Body of pancreas (tissue), 4 donors: ENCODE measurements around the gene MBNL1. TPM values are rescaled to one million over a fixed set of nuclear protein-coding genes. Genes with fewer than 3 reads are reported as not detected.

Experiments
- ATAC-seq: fragments of 150-250 bp; one replicate; pipeline ENCODE4 v1.9.1; 2016
- DNase-seq, 4 donors: peaks; one replicate each; pipeline ENCODE4 v3.0.0-alpha.2; 2019
- H3K27ac ChIP-seq, 4 donors: fragments of 200-600 bp; sonication (generic); 1 replicate in 3 of 4; 2 replicates in 1 of 4; pipeline versions ENCODE4 v1.5.1 to v1.6.1; 2016 to 2019; ENCODE audit warnings: mild to moderate bottlenecking in 1 of 4, mixed read lengths in 1 of 4, moderate library complexity in 1 of 4
- H3K27me3 ChIP-seq, 2 donors: fragments of 200-600 bp; sonication (generic); one replicate each; pipeline ENCODE4 v1.6.0; 2016; ENCODE audit warnings: mild to moderate bottlenecking in 1 of 2
- H3K36me3 ChIP-seq, 2 donors: fragments of 200-600 bp; sonication (generic); replicated peaks in 1 of 2; 2 replicates each; pipeline ENCODE4 v1.5.1; 2016; ENCODE audit warnings: low read depth in 2 of 2; ENCODE audit not compliant: insufficient read depth in 1 of 2
- H3K4me1 ChIP-seq: fragments of 200-600 bp; sonication (generic); one replicate; pipeline ENCODE4 v1.6.0; 2016
- H3K4me3 ChIP-seq, 2 donors: fragments of 200-600 bp; sonication (generic); 1 replicate in 1 of 2; 2 replicates in 1 of 2; pipeline ENCODE4 v1.5.1; 2016 to 2019
- H3K9me3 ChIP-seq, 3 donors: fragments of 200-600 bp; sonication (generic); 1 replicate in 2 of 3; 2 replicates in 1 of 3; pipeline ENCODE4 v1.5.1; 2016
- POLR2A ChIP-seq, 3 donors: fragments of 450-650 bp; IDR thresholded peaks; one replicate each; pipeline ENCODE4 v1.6.1; 2016; ENCODE audit warnings: antibody characterized with exemption in 3 of 3, mild to moderate bottlenecking in 2 of 3
- WGBS, 2 donors: methylation state at CpG; one replicate each; pipeline ENCODE4 v1.1.5; 2017; 5-methylcytosine and 5-hydroxymethylcytosine counted together
- intact Hi-C: fragments of 100-400 bp; cut with DNase I; formaldehyde crosslinking; loops from one replicate; pipeline ENCODE4 v1.15.1; 2023
- total RNA-seq, 2 donors: library from RNA; depleted of rRNA; stranded (reverse); fragments of >200 nt; gene quantifications; one replicate each; pipeline ENCODE4 v1.1.0, GENCODE V29; 2016
- TF ChIP-seq, protein P1 (sequence below), 7 experiments: fragments of 450-650 bp in 4 of 7; fragments of 200-600 bp in 3 of 7; sonication (generic) in 3 of 7; IDR thresholded peaks; one replicate each; pipeline ENCODE4 v1.5.1; 2016 to 2019; ENCODE audit warnings: antibody characterized with exemption in 7 of 7

MBNL1 gene
- total RNA-seq, 2 donors from 2014 or later = 77.3 to 82.4 TPM

DNA sequence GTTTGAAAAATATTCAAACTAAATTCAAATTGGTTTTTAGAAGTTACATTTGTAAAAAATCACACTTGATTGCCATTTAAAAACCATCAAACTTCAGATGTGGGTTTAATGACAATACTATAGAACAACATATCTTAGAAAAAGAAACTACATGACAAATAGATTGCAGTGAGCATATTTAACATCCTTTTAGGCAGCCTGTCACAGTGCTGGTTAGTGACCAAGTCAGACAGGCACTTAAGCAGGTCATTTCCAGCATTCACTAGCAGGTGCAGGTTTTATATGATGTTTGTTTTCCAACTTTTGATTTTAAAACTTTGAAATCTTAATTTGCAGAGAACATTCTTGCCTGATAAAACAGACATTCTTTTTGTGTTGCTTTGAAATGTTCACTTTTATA, 115.7 kb downstream of the MBNL1 start:
- DNase-seq (no peak), ATAC-seq (no peak)
- Histone ChIP-seq H3K36me3 (no peaks in the 10 kb centered on the region), H3K4me3 (no peak overlapping the region), H3K4me1 (peaks cover 72% of the 10 kb centered on the region), H3K9me3 (no peaks in the 10 kb centered on the region), H3K27me3 (no peaks in the 10 kb centered on the region), H3K27ac (peak overlapping the region in 2 of 4 donors; percentile 7 to 68)
- TF ChIP-seq, protein P1, sequence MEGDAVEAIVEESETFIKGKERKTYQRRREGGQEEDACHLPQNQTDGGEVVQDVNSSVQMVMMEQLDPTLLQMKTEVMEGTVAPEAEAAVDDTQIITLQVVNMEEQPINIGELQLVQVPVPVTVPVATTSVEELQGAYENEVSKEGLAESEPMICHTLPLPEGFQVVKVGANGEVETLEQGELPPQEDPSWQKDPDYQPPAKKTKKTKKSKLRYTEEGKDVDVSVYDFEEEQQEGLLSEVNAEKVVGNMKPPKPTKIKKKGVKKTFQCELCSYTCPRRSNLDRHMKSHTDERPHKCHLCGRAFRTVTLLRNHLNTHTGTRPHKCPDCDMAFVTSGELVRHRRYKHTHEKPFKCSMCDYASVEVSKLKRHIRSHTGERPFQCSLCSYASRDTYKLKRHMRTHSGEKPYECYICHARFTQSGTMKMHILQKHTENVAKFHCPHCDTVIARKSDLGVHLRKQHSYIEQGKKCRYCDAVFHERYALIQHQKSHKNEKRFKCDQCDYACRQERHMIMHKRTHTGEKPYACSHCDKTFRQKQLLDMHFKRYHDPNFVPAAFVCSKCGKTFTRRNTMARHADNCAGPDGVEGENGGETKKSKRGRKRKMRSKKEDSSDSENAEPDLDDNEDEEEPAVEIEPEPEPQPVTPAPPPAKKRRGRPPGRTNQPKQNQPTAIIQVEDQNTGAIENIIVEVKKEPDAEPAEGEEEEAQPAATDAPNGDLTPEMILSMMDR (IDR thresholded peaks at IDR 0.05) = no peak
- TF ChIP-seq POLR2A (IDR thresholded peaks at IDR 0.05) = no peak
- intact Hi-C loops = no loop called here

DNA sequence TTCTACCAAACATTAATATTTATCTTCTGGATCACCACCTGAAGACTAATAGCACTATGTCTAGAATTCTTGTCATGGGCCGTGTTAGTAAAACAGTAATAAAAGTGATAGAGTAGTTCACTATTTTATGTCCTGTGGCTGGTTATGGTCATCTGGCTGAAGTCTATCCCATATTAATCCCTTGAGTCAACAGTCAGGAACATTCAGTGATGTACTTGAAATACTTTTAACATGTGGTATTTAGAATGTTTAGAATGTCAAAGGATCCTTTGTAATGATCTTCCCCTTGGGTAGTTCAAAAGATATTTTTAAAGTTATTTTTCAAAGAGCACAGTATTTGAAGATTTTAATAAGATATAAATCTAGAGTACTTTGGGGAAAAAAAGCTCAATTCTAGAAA, 117.0 kb downstream of the MBNL1 start:
- Histone ChIP-seq H3K4me3 (no peak overlapping the region), H3K27me3 (no peaks in the 10 kb centered on the region), H3K36me3 (no peaks in the 10 kb centered on the region), H3K27ac (peak overlapping the region in 1 of 4 donors; percentile 68), H3K4me1 (peaks cover 59% of the 10 kb centered on the region), H3K9me3 (no peaks in the 10 kb centered on the region)
- DNase-seq (no peak), ATAC-seq (no peak)
- intact Hi-C loops = no loop called here
- TF ChIP-seq, protein P1 (IDR thresholded peaks at IDR 0.05) = no peak
- TF ChIP-seq POLR2A (IDR thresholded peaks at IDR 0.05) = no peak
- WGBS, 2 donors = 41 to 58% methylated on average over 1 of the region's 1 CpG

DNA sequence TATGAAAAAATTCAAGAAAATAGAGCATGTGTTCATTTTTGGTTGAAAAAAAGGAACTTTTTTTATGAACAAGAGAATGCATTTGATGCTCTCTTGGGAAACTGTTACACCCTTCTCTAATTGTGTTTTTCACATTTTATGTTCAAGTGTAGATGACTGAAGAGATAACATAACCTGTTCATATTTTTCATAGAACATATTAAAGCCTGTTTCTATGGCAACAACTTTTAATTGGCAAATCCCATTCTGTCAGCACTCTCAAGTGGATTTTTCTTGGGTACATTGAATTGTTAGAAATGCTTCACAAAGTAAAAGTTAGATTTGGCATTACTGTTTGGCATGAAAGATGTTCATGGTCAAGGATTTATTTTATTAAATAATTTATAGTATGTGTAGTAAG, 117.5 kb downstream of the MBNL1 start:
- Histone ChIP-seq H3K4me1 (peaks cover 59% of the 10 kb centered on the region), H3K27me3 (no peaks in the 10 kb centered on the region), H3K9me3 (no peaks in the 10 kb centered on the region), H3K27ac (peak overlapping the region in 1 of 4 donors; percentile 68), H3K4me3 (no peak overlapping the region), H3K36me3 (no peaks in the 10 kb centered on the region)
- no peak for TF ChIP-seq POLR2A (IDR thresholded peaks at IDR 0.05)
- TF ChIP-seq, protein P1 (IDR thresholded peaks at IDR 0.05) = no peak
- intact Hi-C loops = no loop called here
- ATAC-seq (no peak), DNase-seq (no peak)

DNA sequence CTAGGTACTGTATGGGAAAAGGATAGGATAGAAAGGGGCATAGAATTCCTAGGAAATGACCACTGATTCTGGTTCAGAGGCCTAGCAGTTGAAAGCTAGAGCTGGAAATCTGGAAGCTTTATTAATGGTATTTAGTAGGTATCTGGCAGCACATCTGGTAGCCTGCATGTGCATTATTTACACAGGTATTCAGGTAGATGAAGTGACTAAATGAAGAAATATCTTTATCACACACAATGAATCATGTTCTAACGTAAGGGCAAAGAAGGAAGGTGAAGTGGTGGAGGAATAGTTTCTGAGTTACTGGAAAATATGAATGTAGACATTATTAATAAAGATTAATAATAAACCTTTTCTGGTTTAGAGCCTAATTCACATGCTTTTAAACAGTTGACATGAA, 119.9 kb downstream of the MBNL1 start:
- 36 to 39% methylated on average over 1 of the region's 1 CpG for WGBS, 2 donors
- DNase-seq (no peak), ATAC-seq (no peak)
- Histone ChIP-seq H3K27me3 (no peaks in the 10 kb centered on the region), H3K9me3 (no peaks in the 10 kb centered on the region), H3K4me1 (peaks cover 59% of the 10 kb centered on the region), H3K4me3 (no peak overlapping the region), H3K36me3 (no peaks in the 10 kb centered on the region), H3K27ac (peak overlapping the region in 2 of 4 donors; percentile 20 to 35)
- intact Hi-C loops = no loop called here
- no peak for TF ChIP-seq POLR2A (IDR thresholded peaks at IDR 0.05)
- TF ChIP-seq, protein P1 (IDR thresholded peaks at IDR 0.05) = no peak

DNA sequence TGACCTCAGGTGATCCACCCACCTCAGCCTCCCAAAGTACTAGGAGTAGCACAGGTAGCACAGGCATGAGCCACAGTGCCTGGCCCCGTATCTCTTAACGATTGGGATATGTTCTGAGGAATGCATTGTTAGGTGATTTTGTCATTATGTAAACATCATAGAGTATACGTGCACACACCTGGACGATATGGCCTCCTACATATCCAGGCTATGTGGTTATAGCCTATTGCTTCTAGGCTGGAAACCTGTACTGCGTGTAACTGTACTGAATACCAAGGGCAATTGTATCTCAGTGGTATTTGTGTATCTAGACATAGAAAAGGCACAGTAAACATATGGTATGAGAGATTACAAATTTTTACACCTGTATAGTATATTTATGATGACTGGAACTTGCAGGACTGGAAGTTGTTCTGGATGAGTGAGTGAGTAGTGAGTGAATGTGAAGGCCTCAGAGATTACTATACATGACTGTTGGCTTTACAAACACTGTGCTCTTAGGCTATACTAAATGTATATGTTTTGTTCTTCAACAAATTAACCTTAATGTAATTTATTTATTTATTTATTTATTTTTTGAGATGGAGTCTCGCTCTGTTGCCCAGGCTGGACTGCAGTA, 120.7 kb downstream of the MBNL1 start:
- Histone ChIP-seq H3K4me1 (peaks cover 54% of the 10 kb centered on the region), H3K9me3 (no peaks in the 10 kb centered on the region), H3K36me3 (no peaks in the 10 kb centered on the region), H3K27ac (no peak overlapping the region), H3K4me3 (no peak overlapping the region), H3K27me3 (no peaks in the 10 kb centered on the region)
- ATAC-seq (no peak), DNase-seq (no peak)
- TF ChIP-seq POLR2A (IDR thresholded peaks at IDR 0.05) = no peak
- TF ChIP-seq, protein P1 (IDR thresholded peaks at IDR 0.05) = no peak
- intact Hi-C loops = no loop called here
- 71% methylated on average over 6 of the region's 6 CpGs for WGBS, 2 donors
